IMR-90 (cell line): ENCODE results near the gene ZNF426. TPM values are rescaled to one million over a fixed set of nuclear protein-coding genes. Genes with fewer than 3 reads are reported as not detected.
"Not testable (repeated sequence)": the region's sequence is repeated elsewhere in the genome, so short reads cannot be mapped to it uniquely, and the experiment has no call there.

Experiments
- ATAC-seq: fragments of 200-7000 bp; cut with Tn5 transposase; 2 replicates; pipeline ENCODE4 v1.9.1; 2020; ENCODE audit warnings: low read depth, mild to moderate bottlenecking, moderate library complexity
- BruUV-seq: library from RNA; stranded (reverse); fragments of 400-500 nt; replicated peaks from 2 replicates; lab custom pipeline; 2021; lab: Mats Ljungman, UMichigan
- CTCF ChIA-PET: fragments of 300-600 bp; formaldehyde crosslinking; extraction: SDS; loops from one replicate; lab custom pipeline; 2021; ENCODE audit warnings: antibody characterized with exemption; lab: Yijun Ruan, JAX
- POLR2A ChIA-PET: fragments of 300-600 bp; sonication (Branson Sonifier 250); formaldehyde crosslinking; loops from one replicate; lab custom pipeline; 2022; ENCODE audit warnings: antibody characterized with exemption; ENCODE audit not compliant: unreplicated experiment; lab: Charles Lee
- DNase-seq: peaks from one replicate; pipeline ENCODE4 v3.0.0; 2013
- H2AFZ ChIP-seq: replicated peaks from 2 replicates; pipeline ENCODE3; 2013; ENCODE audit warnings: low read length, mild to moderate bottlenecking; ENCODE audit not compliant: poor library complexity
- H2AK5ac ChIP-seq: 2 replicates; pipeline ENCODE4 v1.6.1; 2013; ENCODE audit warnings: low read depth, low read length, inconsistent platforms
- H2AK9ac ChIP-seq: replicated peaks from 2 replicates; pipeline ENCODE3; 2013; ENCODE audit warnings: mild to moderate bottlenecking, low read depth, low read length, moderate library complexity; ENCODE audit not compliant: poor library complexity
- H2BK120ac ChIP-seq: 2 replicates; pipeline ENCODE4 v1.6.1; 2013; ENCODE audit warnings: low read depth, low read length, inconsistent platforms
- H2BK15ac ChIP-seq: 3 replicates; pipeline ENCODE4 v1.6.1; 2013; ENCODE audit warnings: low read depth, low read length, inconsistent platforms
- H2BK20ac ChIP-seq: 2 replicates; pipeline ENCODE4 v1.6.1; 2013; ENCODE audit warnings: low read depth, mild to moderate bottlenecking, inconsistent platforms, low read length, moderate library complexity
- H2BK5ac ChIP-seq: 2 replicates; pipeline ENCODE4 v1.6.1; 2013; ENCODE audit warnings: mild to moderate bottlenecking, low read depth, low read length, inconsistent platforms; ENCODE audit not compliant: poor library complexity, severe bottlenecking
- H3K14ac ChIP-seq: replicated peaks from 2 replicates; pipeline ENCODE4 v1.6.1; 2013; ENCODE audit warnings: low read depth, low read length, inconsistent platforms
- H3K18ac ChIP-seq: 2 replicates; pipeline ENCODE4 v1.6.1; 2013; ENCODE audit warnings: low read depth, low read length, control low read depth
- H3K23ac ChIP-seq: 2 replicates; pipeline ENCODE4 v1.6.1; 2013; ENCODE audit warnings: low read depth, low read length, inconsistent platforms
- H3K27ac ChIP-seq: 2 replicates; pipeline ENCODE4 v1.5.1; 2013; ENCODE audit warnings: mild to moderate bottlenecking, control low read depth, low read length; ENCODE audit not compliant: insufficient read depth
- H3K27me3 ChIP-seq: 2 replicates; pipeline ENCODE4 v1.6.1; 2013; ENCODE audit warnings: low read length; ENCODE audit not compliant: control insufficient read depth, insufficient read depth
- H3K36me3 ChIP-seq: 2 replicates; pipeline ENCODE4 v1.6.1; 2013; ENCODE audit warnings: low read length, mixed read lengths; ENCODE audit not compliant: control insufficient read depth, insufficient read depth
- H3K4ac ChIP-seq: 2 replicates; pipeline ENCODE4 v1.6.1; 2013; ENCODE audit warnings: low read depth, low read length, inconsistent platforms
- H3K4me1 ChIP-seq: 2 replicates; pipeline ENCODE4 v1.6.1; 2013; ENCODE audit warnings: low read length, mixed read lengths; ENCODE audit not compliant: control insufficient read depth, insufficient read depth
- H3K4me2 ChIP-seq: 2 replicates; pipeline ENCODE4 v1.6.1; 2013; ENCODE audit warnings: low read depth, mild to moderate bottlenecking, control low read depth, low read length, moderate library complexity
- H3K4me3 ChIP-seq: 2 replicates; pipeline ENCODE4 v1.5.1; 2013; ENCODE audit warnings: low read depth, mild to moderate bottlenecking, control low read depth, low read length, moderate library complexity; ENCODE audit not compliant: insufficient read depth
- H3K56ac ChIP-seq: 2 replicates; pipeline ENCODE4 v1.6.1; 2013; ENCODE audit warnings: low read length, inconsistent platforms; ENCODE audit not compliant: insufficient read depth; ENCODE audit errors: extremely low read depth
- H3K79me1 ChIP-seq, 2 experiments: 2 replicates each; pipeline ENCODE4 v1.6.1; 2013; ENCODE audit warnings: low read length in 2 of 2, inconsistent platforms in 1 of 2, low read depth in 1 of 2
- H3K9ac ChIP-seq: 2 replicates; pipeline ENCODE4 v1.6.1; 2013; ENCODE audit warnings: low read depth, low read length, control low read depth
- H3K9me1 ChIP-seq: 2 replicates; pipeline ENCODE4 v1.6.1; 2013; ENCODE audit warnings: low read length, inconsistent platforms; ENCODE audit not compliant: insufficient read depth
- H3K9me3 ChIP-seq: 2 replicates; pipeline ENCODE4 v1.6.1; 2013; ENCODE audit warnings: low read length; ENCODE audit not compliant: control insufficient read depth, insufficient read depth
- H4K20me1 ChIP-seq: 2 replicates; pipeline ENCODE4 v1.6.1; 2013; ENCODE audit warnings: low read length, inconsistent platforms; ENCODE audit not compliant: insufficient read depth
- H4K5ac ChIP-seq: 2 replicates; pipeline ENCODE4 v1.6.1; 2013; ENCODE audit warnings: mild to moderate bottlenecking, low read depth, low read length, control low read depth
- H4K8ac ChIP-seq, 2 experiments: 2 replicates each; pipeline ENCODE4 v1.6.1; 2013; ENCODE audit warnings: low read depth in 2 of 2, low read length in 2 of 2, control low read depth in 1 of 2, inconsistent platforms in 1 of 2
- H4K91ac ChIP-seq: 2 replicates; pipeline ENCODE4 v1.6.1; 2013; ENCODE audit warnings: low read depth, low read length, inconsistent platforms; ENCODE audit not compliant: insufficient read depth
- MAZ ChIP-seq: IDR thresholded peaks from 2 replicates; pipeline ENCODE4 v1.6.1; 2012; ENCODE audit warnings: low read depth, mild to moderate bottlenecking, low read length, improper control_type of control experiment, moderate library complexity, borderline replicate concordance
- SMC3 ChIP-seq: fragments of 150-350 bp; IDR thresholded peaks from 2 replicates; pipeline ENCODE4 v1.6.1; 2016; ENCODE audit warnings: low read depth, mild to moderate bottlenecking, antibody characterized with exemption, low read length, moderate library complexity
- whole genome bisulfite sequencing, 2 experiments: methylation state at CpG; one replicate each; pipeline versions ENCODE4 v1.1.5 to v1.1.7; 2013; ENCODE audit warnings: missing lambda C conversion rate in 2 of 2; ENCODE audit not compliant: insufficient read length in 1 of 2; ENCODE audit errors: extremely low coverage in 2 of 2; 5-methylcytosine and 5-hydroxymethylcytosine counted together
- dilution Hi-C: fragments of 300-500 bp; cut with HindIII; formaldehyde crosslinking; loops from one replicate; pipeline ENCODE4 v1.14.3; 2018; ENCODE audit warnings: low sequenced_read_pairs; ENCODE audit not compliant: unreplicated experiment
- in situ Hi-C: fragments of 300-500 bp; cut with MboI; formaldehyde crosslinking; loops from 3 replicates; pipeline ENCODE4 v1.14.3; 2019; ENCODE audit warnings: low sequenced_read_pairs, inconsistent platforms, mixed read lengths
- intact Hi-C: fragments of 100-400 bp; cut with micrococcal nuclease; formaldehyde crosslinking; loops from 2 replicates; pipeline ENCODE4 v1.10.0; 2022
- polyA plus RNA-seq, 3 experiments: library from polyadenylated mRNA; depleted of rRNA; stranded (reverse); fragments of >200 nt; gene quantifications; 2 replicates each; pipeline ENCODE4 v1.2.3, GENCODE V29; 2012; ENCODE audit warnings: low replicate concordance in 1 of 3
- total RNA-seq: library from RNA; depleted of rRNA; stranded (reverse); fragments of >200 nt; gene quantifications from 2 replicates; pipeline ENCODE4 v1.2.3, GENCODE V29; 2012

The ZNF426 gene
- total and polyA plus RNA-seq, 2 of the 4 experiments (the other 2 are of a cell fraction), result 4.4 to 30.1 TPM

GRCh38 chr19:9547870-9548269 is 9.4 kb upstream of the ZNF426 start:
- no peak overlapping the region for H2BK15ac ChIP-seq
- H4K91ac ChIP-seq, result no peak overlapping the region
- H3K27ac ChIP-seq, result no peak overlapping the region
- no peak overlapping the region for H2BK20ac ChIP-seq
- no peak overlapping the region for H3K56ac ChIP-seq
- no peaks in the 10 kb centered on the region for H3K36me3 ChIP-seq
- dilution Hi-C loops (no loop called here), intact Hi-C loops (no loop called here), in situ Hi-C loops (no loop called here)
- no peak overlapping the region for H3K18ac ChIP-seq
- no peak overlapping the region for H2BK5ac ChIP-seq
- H4K8ac ChIP-seq, result no peak overlapping the region
- no peak overlapping the region for H3K9ac ChIP-seq
- H4K20me1 ChIP-seq, result no peaks in the 10 kb centered on the region
- POLR2A ChIA-PET, result no interaction called here
- H3K4me2 ChIP-seq, result no peak overlapping the region
- no peak overlapping the region for H2AFZ ChIP-seq
- H3K79me1 ChIP-seq, result no peaks in the 10 kb centered on the region
- BruUV-seq, result no TSS peak
- no peak overlapping the region for H3K4me3 ChIP-seq
- no peak overlapping the region for H3K4ac ChIP-seq
- H3K27me3 ChIP-seq, result no peaks in the 10 kb centered on the region
- H3K14ac ChIP-seq, result no peak overlapping the region
- WGBS, 2 experiments, result 62% methylated on average over 6 of the region's 11 CpGs; no CpG with 5 or more reads in 1 of the 2 experiments
- no peaks in the 10 kb centered on the region for H3K4me1 ChIP-seq
- no peaks in the 10 kb centered on the region for H3K9me1 ChIP-seq
- H4K5ac ChIP-seq, result no peak overlapping the region
- peaks cover 22% of the 10 kb centered on the region for H3K9me3 ChIP-seq
- H2BK120ac ChIP-seq, result no peak overlapping the region
- CTCF ChIA-PET, result no interaction called here
- TF ChIP-seq SMC3, result no peak
- no peak for TF ChIP-seq MAZ
- no peak overlapping the region for H2AK9ac ChIP-seq
- ATAC-seq, result no peak
- H2AK5ac ChIP-seq, result no peak overlapping the region
- DNase-seq, result no peak
- H3K23ac ChIP-seq, result no peak overlapping the region

- H3K18ac ChIP-seq, H3K9me1 ChIP-seq, DNase-seq, H4K20me1 ChIP-seq, dilution Hi-C loops, H4K8ac ChIP-seq, H3K4me2 ChIP-seq, H4K91ac ChIP-seq, BruUV-seq, H3K9me3 ChIP-seq, H3K9ac ChIP-seq, intact Hi-C loops, H2BK20ac ChIP-seq, H3K23ac ChIP-seq, H2AFZ ChIP-seq, H2AK5ac ChIP-seq, H3K14ac ChIP-seq, H3K36me3 ChIP-seq, H3K4me3 ChIP-seq, H2AK9ac ChIP-seq, H3K27ac ChIP-seq, H4K5ac ChIP-seq, CTCF ChIA-PET, in situ Hi-C loops, ATAC-seq, H2BK5ac ChIP-seq, H2BK15ac ChIP-seq, H3K79me1 ChIP-seq, H3K4ac ChIP-seq, H2BK120ac ChIP-seq, H3K4me1 ChIP-seq, H3K56ac ChIP-seq, POLR2A ChIA-PET, H3K27me3 ChIP-seq: not testable (repeated sequence)
- WGBS, 2 experiments, result 79% methylated on average over 3 of the region's 12 CpGs; no CpG with 5 or more reads in 1 of the 2 experiments
These were observed 2.8 kb upstream of the ZNF426 start for GRCh38 chr19:9541281-9541680.
